Stimulated activated CD8-positive, alpha-beta memory T cell treated with anti-CD3 and anti-CD28 coated beads, Interleukin-4, amount 100 ng/mL, for 4 hours (primary cell): Measurements from ENCODE around the gene PROSER3.
"Not testable (repeated sequence)": the region's sequence is repeated elsewhere in the genome, so short reads cannot be mapped to it uniquely, and the experiment has no call there.

Source experiments
- DNase-seq, 2 donors: peaks; one replicate each; pipeline ENCODE4 v3.0.0-alpha.2; 2020; ENCODE audit warnings: low read depth in 2 of 2, low spot score in 1 of 2

The PROSER3 gene

GRCh38 chr19:35789978-35790944 is 32.3 kb downstream of the PROSER3 start:
- DNase-seq, result no peak

DNA sequence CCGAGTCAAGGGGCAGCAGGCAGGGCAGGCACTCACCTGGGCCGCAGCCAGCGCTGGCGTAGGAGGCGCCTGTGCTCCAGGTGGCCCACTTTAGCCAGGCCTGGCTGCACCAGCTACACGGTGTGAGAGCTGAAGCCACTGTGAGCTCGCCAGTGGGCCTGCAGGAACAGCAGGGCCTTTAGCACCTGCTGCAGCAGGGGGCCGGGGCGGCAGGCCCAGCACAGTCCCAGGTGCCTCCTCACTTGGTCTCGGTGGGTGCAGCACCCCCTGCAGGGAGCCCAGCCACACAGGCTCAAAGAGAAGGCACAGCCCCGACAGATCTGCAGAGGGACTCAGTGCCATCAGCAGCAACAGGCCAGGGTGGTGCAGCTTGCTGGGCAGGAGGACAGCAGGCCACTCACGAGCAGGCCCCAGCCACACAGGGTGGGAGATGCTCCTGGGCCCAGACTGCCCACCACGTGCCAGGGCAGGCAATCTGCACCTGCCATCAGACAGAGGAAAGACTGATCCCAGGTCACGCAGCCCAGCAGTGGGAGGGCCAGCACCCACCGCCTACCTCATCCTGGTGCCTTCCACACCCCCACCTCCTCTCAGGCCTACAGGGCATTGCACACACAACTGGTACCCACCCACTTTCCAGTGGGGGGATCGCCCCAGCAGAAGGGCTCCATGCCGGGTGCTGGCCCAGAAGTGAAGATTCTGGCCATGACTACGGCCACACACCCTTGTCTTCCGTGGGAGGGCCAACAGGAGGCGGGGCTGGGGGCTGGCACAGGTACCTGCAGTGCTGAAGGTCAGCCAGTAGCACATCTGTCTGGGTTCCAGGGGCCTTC is 33.2 kb downstream of the PROSER3 start:
- DNase-seq, result no peak

- no peak for DNase-seq
Observed at GRCh38 chr19:35791814-35792279, 33.9 kb downstream of the PROSER3 start.

GRCh38 chr19:35792312-35792711 is 34.3 kb downstream of the PROSER3 start:
- no peak for DNase-seq

GRCh38 chr19:35792888-35793287 is 34.9 kb downstream of the PROSER3 start:
- DNase-seq, result no peak

DNA sequence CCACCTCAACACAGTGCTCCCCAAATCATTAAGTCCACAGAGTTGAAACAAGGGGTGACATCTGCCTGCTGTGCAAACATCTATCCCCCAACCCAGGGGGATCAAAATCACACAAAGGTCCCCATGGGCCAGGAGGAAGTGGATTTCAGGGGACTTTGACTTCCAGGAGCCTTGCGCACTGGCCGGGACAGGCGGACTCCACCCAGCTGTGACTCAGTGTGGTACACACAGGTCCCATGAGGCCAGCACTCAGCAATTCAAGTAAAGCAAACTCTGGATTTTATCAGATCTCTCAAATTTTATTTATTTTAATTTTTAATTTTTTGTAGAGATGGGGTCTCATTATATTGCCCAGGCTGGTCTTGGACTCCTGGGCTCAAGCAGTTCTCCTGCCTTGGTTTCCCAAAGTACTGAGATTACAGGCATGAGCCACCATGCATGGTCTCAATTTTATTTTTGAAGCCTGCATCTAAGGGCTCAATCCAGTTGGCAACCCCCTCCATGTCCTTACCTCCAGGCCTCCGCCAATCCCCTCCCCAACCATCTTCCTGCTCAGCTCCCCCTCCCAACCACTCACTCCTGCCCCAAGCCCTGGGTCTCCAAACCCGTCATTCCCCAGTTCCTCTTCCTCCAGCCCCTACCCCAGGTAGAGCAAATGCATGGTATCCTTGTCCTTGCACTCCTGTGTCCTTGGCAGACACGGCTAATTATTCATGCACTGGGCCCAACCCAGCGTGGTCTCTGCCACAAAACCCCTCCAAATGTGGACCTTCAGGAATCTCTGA is 35.6 kb downstream of the PROSER3 start:
- DNase-seq, result no peak

GRCh38 chr19:35795564-35795963 is 37.6 kb downstream of the PROSER3 start:
- not testable (repeated sequence) for DNase-seq

- no peak for DNase-seq
Observed at GRCh38 chr19:35796645-35797542, 38.9 kb downstream of the PROSER3 start.

DNA sequence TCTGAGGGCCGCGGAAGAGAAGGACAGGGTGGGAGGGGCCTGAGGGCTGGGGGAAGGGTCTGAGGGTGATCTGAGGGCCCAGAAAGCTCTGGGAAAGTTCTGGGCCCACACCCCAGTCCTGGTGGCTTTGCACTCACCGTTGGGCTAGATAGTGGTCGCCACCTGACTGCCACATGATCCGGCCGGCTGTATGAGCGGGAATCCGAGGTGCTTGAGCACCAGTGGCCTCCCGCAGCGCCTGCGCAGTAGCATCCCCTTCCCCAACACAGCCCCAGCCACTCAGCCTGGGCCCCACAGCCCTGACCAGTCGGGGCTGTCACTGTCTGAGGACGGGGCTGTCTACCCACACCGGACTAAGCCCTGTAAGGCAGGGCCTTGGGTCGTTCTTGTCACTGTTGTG is 39.7 kb downstream of the PROSER3 start:
- DNase-seq, result no peak

GRCh38 chr19:35801828-35802227 is 43.9 kb downstream of the PROSER3 start:
- DNase-seq, result no peak

DNA sequence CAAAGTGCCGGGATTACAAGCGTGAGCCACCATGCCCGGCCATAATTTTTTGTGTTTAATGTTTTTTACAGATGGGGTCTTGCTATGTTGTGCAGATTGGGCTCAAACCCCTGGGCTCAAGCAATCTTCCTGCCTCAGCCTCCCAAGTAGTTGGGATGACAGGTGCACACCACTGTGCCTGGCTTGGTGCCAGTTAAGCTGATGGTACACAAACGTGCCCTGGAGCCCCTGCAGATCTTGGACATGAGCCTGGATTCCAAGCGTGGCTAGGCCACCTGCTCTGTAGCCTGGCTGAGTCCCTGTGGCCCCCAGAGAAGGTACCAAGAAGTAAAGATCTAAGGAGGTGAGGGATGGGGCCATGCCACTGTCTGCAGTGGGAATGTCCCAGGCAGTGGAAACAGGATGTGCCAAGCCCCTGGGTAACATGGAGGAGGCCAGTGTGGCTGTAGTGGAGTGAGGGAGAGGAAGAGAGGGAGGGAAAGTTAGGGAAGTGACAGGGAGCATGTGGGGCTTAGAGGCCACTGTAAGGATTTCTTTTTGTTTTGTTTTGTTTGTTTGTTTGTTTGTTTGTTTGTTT is 47.6 kb downstream of the PROSER3 start:
- no peak for DNase-seq

DNA sequence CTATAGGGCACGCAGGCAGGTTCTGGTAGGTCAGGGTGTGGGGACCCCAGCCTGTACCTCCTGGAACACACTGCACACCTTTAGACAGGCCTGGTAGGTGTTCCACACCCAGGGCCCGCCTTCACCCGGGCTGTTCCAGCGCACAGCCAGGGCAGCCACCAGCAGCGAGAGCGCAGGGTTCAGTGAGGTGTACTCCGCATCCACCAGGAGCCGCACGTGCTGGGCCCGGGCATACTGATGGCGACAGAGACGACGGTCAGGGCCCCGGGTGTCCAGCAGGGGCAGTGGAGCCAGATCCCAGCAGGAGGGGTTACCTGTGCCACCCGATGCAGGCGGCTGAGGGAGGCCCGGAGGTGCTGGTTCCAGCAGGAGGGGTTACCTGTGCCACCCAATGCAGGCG is 48.6 kb downstream of the PROSER3 start:
- no peak for DNase-seq

DNA sequence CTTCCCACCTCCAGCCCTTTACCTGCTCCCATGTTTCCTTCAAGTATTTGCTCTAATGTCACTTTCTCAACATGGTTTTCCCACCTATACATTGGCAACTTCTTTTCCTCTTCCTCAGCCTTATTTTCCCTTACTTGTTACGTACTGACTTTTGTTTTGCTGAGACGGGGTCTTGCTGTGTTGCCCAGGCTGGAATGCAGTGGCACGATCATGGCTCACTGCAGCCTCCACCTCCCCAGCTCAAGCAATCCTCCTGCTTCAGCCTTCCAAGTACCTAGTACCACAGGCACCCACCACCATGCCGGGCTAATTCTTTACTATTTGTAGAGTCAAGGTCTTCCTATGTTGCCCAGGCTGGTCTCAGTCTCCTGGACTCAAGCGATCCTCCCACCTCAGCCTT is 49.7 kb downstream of the PROSER3 start:
- DNase-seq, result no peak

DNA sequence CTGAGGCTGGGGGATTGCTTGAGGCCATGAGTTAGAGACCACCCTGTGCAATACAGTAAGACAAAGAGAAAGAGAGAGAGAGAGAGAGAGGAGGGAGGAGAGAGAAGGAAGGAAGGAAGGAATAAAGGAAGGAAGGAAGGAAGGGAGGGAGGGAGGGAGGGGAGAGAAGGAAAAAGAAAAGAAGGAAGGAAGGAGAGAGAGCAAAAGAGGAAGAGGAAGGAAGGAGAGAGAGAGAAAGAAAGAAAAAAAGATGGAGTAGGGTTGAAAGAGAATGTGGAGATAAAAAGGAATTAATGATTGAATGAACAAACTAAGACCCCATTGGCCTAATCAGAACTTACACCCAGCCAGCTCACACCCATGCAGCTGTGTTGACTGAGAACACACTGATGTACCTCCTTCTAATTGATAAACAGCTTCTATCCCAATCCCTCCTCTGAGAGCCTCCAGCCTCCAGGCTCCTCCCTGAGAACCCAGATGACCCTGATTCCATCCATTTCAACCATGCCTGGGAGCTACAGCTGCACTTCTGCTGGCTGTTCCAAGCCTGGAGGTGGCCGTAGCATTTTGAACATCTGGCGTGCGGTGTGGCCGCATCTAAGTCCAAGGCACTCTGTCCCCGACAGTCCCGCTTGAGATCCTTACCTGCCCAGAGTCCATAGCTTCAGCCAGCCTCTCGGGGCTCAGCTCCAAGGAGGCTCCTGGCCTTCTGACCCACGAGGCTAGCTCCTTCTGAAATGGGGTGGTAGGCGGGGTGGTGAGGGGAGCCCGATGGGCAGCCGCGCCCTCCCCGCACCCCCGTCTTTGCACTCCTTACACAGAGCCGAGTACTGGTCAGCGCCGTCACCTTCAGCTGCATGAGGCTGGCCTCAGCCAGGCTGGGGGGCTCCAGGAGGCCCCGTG is 53.6 kb downstream of the PROSER3 start:
- DNase-seq, result no peak

- DNase-seq, result no peak
Observed at GRCh38 chr19:35812220-35813042, 54.5 kb downstream of the PROSER3 start, which contains the start of gene PRODH2. Gene PRODH2, minus strand, starts transcription at chr19:35812845. Its CDS starts 40 bp downstream, at chr19:35812805.

DNA sequence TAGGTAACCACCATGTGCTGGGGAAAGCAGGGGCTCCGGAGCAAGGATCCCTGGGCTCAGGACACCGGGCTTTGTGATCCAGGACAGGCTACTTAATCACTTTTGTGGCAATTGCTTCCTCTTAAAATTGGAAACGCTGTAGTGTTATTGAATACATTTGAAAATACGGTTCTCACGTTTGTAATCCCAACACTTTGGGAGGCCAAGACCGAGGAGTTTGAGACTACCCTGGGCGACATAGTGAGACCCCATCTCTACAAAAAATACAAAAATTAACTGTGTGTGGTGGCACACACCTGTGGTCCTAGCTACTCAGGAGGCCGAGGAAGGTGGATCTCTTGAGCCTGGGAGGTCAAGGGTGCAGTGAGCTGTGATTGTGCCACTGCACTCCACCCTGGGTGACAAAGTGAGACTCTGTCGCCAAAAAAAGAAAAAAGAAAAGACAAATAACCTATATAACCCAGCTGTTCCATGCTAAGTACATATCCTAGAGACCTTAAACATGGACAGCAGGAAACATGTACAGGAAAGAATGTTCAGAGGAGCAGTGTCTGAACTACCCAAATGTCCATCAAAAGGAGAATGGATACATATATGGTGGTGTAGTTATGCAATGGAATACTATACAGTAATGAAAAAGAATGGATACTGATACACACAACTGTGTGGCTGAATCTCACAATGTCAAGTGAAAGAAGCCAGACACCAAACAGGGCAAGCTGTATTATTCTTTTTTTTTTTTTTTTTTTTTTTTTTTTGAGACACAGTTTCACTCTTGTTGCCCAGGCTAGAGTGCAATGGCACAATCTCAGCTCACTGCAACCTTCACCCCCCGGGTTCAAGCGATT is 55.3 kb downstream of the PROSER3 start:
- DNase-seq, result no peak

GRCh38 chr19:35816262-35816661 is 58.3 kb downstream of the PROSER3 start:
- DNase-seq, result no peak
